ENCODE measurements around the gene AMT.
"Not testable (repeated sequence)": the region's sequence is repeated elsewhere in the genome, so short reads cannot be mapped to it uniquely, and the experiment has no call there.

The AMT gene

DNA sequence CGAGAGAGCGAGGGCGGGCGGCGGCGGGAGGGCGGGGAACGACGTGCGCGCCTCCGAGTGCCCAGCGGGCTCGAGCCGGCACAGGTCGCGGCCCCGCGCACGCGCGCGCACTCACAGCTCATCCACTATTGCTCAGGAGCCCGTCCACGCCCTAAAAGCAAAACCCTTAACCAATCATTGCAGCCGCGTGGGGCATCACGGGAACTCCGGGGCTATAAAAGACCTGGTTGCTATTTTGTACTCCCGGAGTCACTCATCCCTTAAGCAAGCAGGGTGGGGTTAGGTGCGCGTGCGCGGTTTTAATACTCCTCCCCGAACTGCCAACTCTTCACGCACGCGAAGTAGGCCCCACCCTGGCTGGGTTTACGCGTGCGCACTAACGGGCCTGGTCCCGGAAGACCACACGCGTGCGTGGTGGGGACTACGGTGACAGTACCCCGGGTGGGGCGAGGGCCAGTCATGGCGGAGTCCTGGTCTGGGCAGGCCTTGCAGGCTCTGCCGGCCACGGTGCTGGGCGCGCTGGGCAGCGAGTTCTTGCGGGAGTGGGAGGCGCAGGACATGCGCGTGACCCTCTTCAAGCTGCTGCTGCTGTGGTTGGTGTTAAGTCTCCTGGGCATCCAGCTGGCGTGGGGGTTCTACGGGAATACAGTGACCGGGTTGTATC is 10.2 kb downstream of the AMT start, which contains the start of the genes RHOA and TCTA:
TSS of gene RHOA (minus strand) at position 9 of the 664 bp plus-strand sequence. CDS start 36,387 bp downstream, outside the sequence.
TSS of gene TCTA (plus strand) at position 456 of the 664 bp plus-strand sequence. CDS start at position 460, 4 bp downstream.
- Histone ChIP-seq H3K9me3 (no peaks in the 10 kb centered on the region), H3K4me2 (peak within 1 kb of the TSS; percentile 100), H3K36me3 (peaks cover 7% of the 10 kb centered on the region), H3K4me3 (peak within 1 kb of the TSS; percentile 97), H4K20me1 (peaks cover 45% of the 10 kb centered on the region), H3K27ac (peak within 1 kb of the TSS; percentile 100), H3K9ac (peak within 1 kb of the TSS; percentile 99), H3K4me1 (peaks cover 79% of the 10 kb centered on the region), H3K27me3 (no peaks in the 10 kb centered on the region)
- TF ChIP-seq Cebpa-rat (IDR thresholded peaks at IDR 0.05): no peak

GRCh38 chr3:49411535-49411967 is 10.7 kb downstream of the AMT start:
- no peaks in the 10 kb centered on the region for H3K9me3 ChIP-seq
- H3K27ac ChIP-seq: peak overlapping the region; percentile 100
- H3K4me1 ChIP-seq: peaks cover 79% of the 10 kb centered on the region
- no peak for TF ChIP-seq Cebpa-rat (IDR thresholded peaks at IDR 0.05)
- H4K20me1 ChIP-seq: peaks cover 51% of the 10 kb centered on the region
- peak overlapping the region; percentile 99 for H3K9ac ChIP-seq
- peak overlapping the region; percentile 92 for H3K4me2 ChIP-seq
- H3K27me3 ChIP-seq: no peaks in the 10 kb centered on the region
- H3K4me3 ChIP-seq: peak overlapping the region; percentile 97
- H3K36me3 ChIP-seq: peaks cover 7% of the 10 kb centered on the region

- Histone ChIP-seq H3K9ac (peak overlapping the region; percentile 99), H3K4me2 (peak overlapping the region; percentile 92), H3K27me3 (no peaks in the 10 kb centered on the region), H4K20me1 (peaks cover 56% of the 10 kb centered on the region), H3K9me3 (no peaks in the 10 kb centered on the region), H3K27ac (peak overlapping the region; percentile 100), H3K4me3 (peak overlapping the region; percentile 97), H3K36me3 (peaks cover 7% of the 10 kb centered on the region), H3K4me1 (peaks cover 79% of the 10 kb centered on the region)
- no peak for TF ChIP-seq Cebpa-rat (IDR thresholded peaks at IDR 0.05)
Measured at GRCh38 chr3:49410846-49411534, 11.3 kb downstream of the AMT start.

GRCh38 chr3:49410066-49410845 is 12.0 kb downstream of the AMT start:
- Histone ChIP-seq H3K4me1 (peaks cover 79% of the 10 kb centered on the region), H3K27me3 (no peaks in the 10 kb centered on the region), H3K4me3 (peak overlapping the region; percentile 97), H3K36me3 (peaks cover 11% of the 10 kb centered on the region), H3K9me3 (no peaks in the 10 kb centered on the region), H3K4me2 (peak overlapping the region; percentile 92), H3K9ac (peak overlapping the region; percentile 99), H3K27ac (peak overlapping the region; percentile 100), H4K20me1 (peaks cover 64% of the 10 kb centered on the region)
- no peak for TF ChIP-seq Cebpa-rat (IDR thresholded peaks at IDR 0.05)

GRCh38 chr3:49406571-49407565 is 15.4 kb downstream of the AMT start:
- peaks cover 53% of the 10 kb centered on the region for H3K4me1 ChIP-seq
- no peak for TF ChIP-seq Cebpa-rat (IDR thresholded peaks at IDR 0.05)
- 0 out of 2 replicates have a peak overlapping the region, but pooled peaks have one; percentile 4 for H3K27ac ChIP-seq
- H3K36me3 ChIP-seq: peaks cover 38% of the 10 kb centered on the region
- peaks cover 98% of the 10 kb centered on the region for H4K20me1 ChIP-seq
- H3K4me3 ChIP-seq: no peak overlapping the region
- H3K9me3 ChIP-seq: peaks cover 12% of the 10 kb centered on the region; the same call in 1 of the 2 replicates
- no peak overlapping the region for H3K9ac ChIP-seq
- peak overlapping the region; percentile 10 for H3K4me2 ChIP-seq
- no peaks in the 10 kb centered on the region for H3K27me3 ChIP-seq

- H3K4me3 ChIP-seq, H3K27me3 ChIP-seq, H3K27ac ChIP-seq, H3K9ac ChIP-seq: not testable (repeated sequence)
- Histone ChIP-seq H3K4me1 (peaks cover 66% of the 10 kb centered on the region), H3K4me2 (peak overlapping the region; percentile 10), H4K20me1 (peaks cover 100% of the 10 kb centered on the region), H3K9me3 (peaks cover 12% of the 10 kb centered on the region; the same call in 1 of the 2 replicates), H3K36me3 (peaks cover 50% of the 10 kb centered on the region)
Measured at GRCh38 chr3:49405570-49405969, 16.7 kb downstream of the AMT start.

GRCh38 chr3:49403891-49404290 is 18.4 kb downstream of the AMT start:
- Histone ChIP-seq H3K36me3 (peaks cover 58% of the 10 kb centered on the region), H3K27ac (no peak overlapping the region), H3K27me3 (no peaks in the 10 kb centered on the region), H3K4me1 (peaks cover 67% of the 10 kb centered on the region), H3K9me3 (peaks cover 12% of the 10 kb centered on the region; the same call in 1 of the 2 replicates), H4K20me1 (peaks cover 100% of the 10 kb centered on the region), H3K9ac (no peak overlapping the region), H3K4me2 (no peak overlapping the region), H3K4me3 (no peak overlapping the region)
- TF ChIP-seq Cebpa-rat (IDR thresholded peaks at IDR 0.05): no peak

- TF ChIP-seq Cebpa-rat (IDR thresholded peaks at IDR 0.05): no peak
- Histone ChIP-seq H4K20me1 (peaks cover 100% of the 10 kb centered on the region), H3K27ac (no peak overlapping the region), H3K27me3 (no peaks in the 10 kb centered on the region), H3K4me3 (no peak overlapping the region), H3K9me3 (peaks cover 12% of the 10 kb centered on the region; the same call in 1 of the 2 replicates), H3K4me2 (no peak overlapping the region; the same call in 1 of the 2 replicates), H3K36me3 (peaks cover 75% of the 10 kb centered on the region), H3K9ac (no peak overlapping the region), H3K4me1 (peaks cover 62% of the 10 kb centered on the region)
Measured at GRCh38 chr3:49401766-49402165, 20.5 kb downstream of the AMT start.
